GM21619 (cell line): ENCODE results near the gene APELA.

ENCODE experiments used
- ATAC-seq: cut with Tn5 transposase; IDR thresholded peaks from one replicate; pipeline ENCODE4 v1.9.1; 2021; ENCODE audit not compliant: unreplicated experiment

The APELA gene

GRCh38 chr4:164876700-164877324, at the start of gene APELA:
APELA (plus strand) TSS chr4:164877178; CDS start chr4:164877332, 154 bp downstream.
- ATAC-seq: peak; percentile 99

GRCh38 chr4:164828955-164829354, 48.0 kb upstream of the APELA start:
- no peak for ATAC-seq

DNA sequence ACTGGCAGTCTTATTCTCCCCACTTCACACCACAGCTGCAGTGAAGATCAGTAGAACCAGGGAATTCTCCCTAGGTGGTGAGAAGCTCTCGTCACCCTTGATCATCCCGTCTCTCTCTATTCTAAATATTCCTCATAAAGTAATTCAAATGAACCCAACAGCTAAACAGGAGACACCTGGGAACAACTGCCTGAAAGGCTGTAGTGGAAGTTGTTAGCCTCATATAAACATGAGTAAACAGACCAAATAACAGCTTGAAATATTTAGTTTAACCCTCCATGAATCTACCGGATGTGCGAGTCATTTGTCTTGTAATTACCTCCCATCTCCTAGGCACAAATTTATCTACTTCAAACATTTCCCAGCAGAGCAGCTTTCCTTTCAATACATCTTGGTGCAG, 30.4 kb upstream of the APELA start:
- ATAC-seq: no peak

- ATAC-seq: no peak
Measured at GRCh38 chr4:164847016-164847415, 30.0 kb upstream of the APELA start.

GRCh38 chr4:164847967-164848649, 28.9 kb upstream of the APELA start:
- peak; percentile 91 for ATAC-seq

DNA sequence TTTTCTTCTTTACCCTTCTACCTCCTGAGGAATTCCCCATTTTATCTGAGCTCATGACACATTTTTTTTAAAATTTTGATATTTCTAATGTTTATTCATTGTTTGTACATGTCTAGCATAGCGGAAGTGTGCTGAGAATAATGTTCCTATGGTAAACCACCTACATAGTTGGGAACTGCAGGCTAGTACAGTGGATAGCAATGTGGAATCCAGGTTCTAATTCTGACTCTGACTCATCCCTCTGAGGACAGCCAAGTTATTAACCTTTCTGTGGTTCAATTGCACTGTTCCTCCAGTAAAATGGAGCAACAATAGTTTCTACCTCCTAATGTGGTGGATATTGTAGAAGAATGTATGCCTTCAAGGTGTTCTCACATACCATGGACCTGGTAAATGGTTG, 20.6 kb upstream of the APELA start:
- no peak for ATAC-seq

GRCh38 chr4:164866817-164867490, 10.0 kb upstream of the APELA start:
- ATAC-seq: no peak

DNA sequence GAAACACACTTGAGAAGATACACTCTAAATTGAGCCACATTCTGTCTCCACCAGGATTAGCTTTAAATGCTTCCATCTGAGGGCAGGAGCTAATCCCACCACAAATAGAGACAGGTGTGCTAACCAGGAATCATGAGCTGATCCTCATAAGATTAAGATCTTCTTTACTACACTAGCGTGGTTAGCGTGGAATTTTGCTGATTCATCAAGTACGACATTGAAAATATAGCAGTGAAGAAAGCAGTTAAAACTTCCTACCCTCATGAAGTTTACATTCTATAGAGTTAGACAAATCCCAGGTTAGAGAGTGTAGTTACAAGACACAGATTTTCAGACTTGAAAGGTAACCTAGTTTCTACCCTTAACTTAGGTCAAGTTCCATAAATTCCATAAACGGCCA, 5.3 kb upstream of the APELA start:
- ATAC-seq: no peak

DNA sequence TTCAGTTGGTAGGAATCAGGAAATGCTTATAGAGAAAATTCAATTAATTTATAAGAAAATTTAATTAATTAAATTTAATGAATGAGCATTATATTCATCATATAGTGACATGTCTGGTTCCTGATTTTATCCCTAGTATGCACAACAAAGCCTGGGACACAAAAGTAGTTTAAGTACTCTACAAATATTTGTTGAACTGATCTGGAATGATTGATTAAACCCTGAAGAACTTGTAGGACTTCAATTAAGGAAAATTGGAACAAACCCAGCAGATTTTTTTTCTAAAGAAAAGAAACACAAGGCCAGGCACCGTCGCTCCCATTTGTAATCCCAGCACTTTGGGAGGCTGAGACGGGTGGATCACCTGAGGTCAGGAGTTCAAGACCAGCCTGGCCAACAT, 4.5 kb upstream of the APELA start:
- no peak for ATAC-seq

DNA sequence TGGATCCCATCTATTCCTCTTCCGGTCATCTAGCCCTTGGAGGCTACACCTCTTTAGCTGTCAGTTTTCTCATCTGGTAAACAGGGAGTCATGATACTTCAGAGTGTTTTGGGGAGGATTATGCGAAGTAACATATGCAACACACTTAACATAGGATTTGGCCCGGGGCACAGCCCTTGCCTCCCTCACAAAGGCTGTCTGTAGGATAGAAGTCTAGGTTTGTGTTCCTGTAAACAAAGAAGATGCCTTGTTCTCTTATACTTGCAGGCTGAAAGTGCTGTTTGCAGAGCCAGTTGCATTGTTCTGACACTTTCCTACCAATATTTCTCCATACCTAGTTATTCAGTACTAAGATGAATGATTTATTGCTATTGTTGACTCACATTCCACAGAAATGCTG, 2.2 kb upstream of the APELA start:
- no peak for ATAC-seq

DNA sequence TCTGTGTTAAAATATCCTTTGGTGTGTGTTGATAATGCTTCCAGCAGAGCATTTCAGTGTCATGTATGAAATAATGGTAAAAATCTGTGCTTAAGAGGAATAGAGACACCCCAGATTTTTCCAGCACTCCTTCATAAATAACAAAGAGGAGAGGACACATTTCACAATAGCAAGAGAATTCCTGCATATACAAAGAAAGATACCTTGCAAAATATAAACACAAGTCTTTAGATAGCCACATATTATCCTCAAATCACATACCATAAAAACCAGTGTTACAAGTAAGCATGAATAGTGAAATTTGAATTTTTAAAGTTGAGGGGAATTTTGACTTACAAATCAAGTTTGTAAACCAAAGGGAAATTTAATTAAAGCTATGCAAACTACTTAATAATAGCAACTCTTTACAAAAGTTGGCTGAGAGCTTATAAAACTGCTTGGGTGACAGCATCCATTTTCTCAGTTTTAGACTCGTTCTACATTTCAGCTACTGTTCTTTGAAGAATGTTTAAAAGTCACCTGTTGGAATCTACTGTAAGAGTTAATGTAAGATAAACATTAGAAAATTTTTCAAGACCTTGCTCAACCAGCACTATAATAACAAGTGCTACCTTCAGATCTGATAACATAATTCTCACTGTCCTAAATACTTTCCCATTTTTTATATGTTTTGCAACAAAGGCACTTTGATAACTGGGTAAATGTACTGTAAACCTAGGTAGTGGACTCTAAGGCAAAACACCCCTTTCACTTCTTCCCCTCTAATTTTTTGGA, 3.7 kb downstream of the APELA start:
- no peak for ATAC-seq

- ATAC-seq: peak; percentile 30
Measured at GRCh38 chr4:164888096-164888715, 11.2 kb downstream of the APELA start.

GRCh38 chr4:164890691-164891090, 13.7 kb downstream of the APELA start:
- no peak for ATAC-seq

- peak; percentile 88 for ATAC-seq
Measured at GRCh38 chr4:164892018-164892417, 15.0 kb downstream of the APELA start.

DNA sequence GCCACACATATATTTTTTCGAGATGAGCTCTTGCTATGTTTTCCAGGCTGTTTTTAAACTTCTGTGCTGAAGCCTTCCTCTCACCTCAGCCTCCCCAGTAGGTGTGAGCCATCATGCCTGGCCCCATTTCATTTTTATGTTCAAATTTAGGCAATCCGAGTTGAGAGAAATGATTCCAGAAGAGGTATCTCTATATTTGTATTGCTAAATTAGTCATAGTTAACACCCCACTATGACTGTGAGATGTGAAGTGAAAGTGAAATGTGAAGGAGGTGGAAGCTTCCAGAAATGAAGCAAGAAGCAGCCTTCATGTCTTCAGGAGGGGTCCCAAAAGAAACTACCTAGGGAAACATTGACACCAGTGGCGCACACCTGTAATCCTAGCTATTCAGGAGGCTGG, 17.7 kb downstream of the APELA start:
- ATAC-seq: peak; percentile 59

DNA sequence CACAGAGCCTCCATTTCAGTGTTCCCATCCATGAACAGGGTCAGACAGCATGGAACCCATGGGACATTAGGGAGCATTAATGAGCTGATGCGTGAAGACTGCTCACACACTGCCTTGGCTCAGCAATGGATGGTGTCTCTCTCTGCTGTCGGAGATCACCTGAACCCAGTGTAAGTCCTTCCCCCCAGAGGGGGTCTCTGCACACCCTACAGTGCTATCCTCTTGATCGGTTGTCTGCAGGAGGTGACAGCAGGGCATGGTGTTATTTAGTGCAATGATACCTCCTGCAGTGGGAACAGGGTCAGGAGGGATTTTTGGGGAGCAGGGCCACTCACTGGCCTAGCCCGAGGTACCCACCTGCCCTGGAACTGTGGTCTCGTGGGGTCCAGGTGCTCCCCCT, 25.6 kb downstream of the APELA start:
- ATAC-seq: no peak

- ATAC-seq: no peak
Measured at GRCh38 chr4:164904336-164904735, 27.4 kb downstream of the APELA start.

- no peak for ATAC-seq
Measured at GRCh38 chr4:164904941-164905340, 28.0 kb downstream of the APELA start.

- no peak for ATAC-seq
Measured at GRCh38 chr4:164906368-164906767, 29.4 kb downstream of the APELA start.

- ATAC-seq: peak; percentile 60
Measured at GRCh38 chr4:164913506-164913905, 36.5 kb downstream of the APELA start.

GRCh38 chr4:164918956-164919355, 42.0 kb downstream of the APELA start:
- no peak for ATAC-seq
